GM18867 (cell line): Measurements from ENCODE around the gene EPHB2.
A peak's percentile ranks its signal among the peaks of the same experiment; 100 is the strongest.

Experiments used
- ATAC-seq: cut with Tn5 transposase; IDR thresholded peaks from one replicate; pipeline ENCODE4 v1.9.1; 2021; ENCODE audit warnings: mild to moderate bottlenecking, moderate library complexity; ENCODE audit not compliant: unreplicated experiment

The EPHB2 gene

DNA sequence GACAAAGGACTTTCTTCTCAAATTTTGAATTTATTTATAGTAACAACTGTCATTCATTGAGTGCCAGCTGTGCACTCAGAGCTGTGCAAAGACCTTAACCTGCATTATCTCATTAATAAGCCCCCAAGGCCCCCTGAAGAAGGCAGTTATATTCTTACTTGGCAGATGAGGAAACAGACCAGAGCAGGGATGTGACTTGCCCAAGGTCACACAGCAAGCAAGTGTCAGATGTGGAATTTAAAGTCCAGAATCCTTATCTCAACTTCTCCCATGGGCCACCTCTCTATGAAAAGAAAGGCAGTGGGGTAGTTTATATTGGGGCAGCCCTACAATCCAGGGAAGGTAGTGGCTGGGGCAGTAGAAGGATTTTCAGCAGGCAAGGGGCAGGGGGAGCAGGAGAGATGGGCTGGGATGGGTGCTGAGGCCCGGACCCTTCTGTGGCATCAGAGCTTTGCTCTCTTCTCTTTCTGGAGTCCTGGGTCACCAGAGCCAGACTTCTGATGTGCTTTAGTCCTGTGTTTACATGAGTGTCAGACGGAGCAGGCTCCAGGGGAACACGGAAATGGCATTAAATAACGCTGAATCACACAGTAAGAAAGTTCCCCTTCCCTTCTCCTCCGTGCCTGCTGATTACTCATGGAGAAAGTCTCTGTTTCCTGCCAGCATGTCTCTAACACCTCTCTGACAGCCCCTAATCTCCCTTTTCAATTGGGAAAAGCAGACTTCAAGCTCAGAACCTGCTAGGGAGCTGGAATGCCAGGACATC is 39.5 kb downstream of the EPHB2 start:
- ATAC-seq: no peak

DNA sequence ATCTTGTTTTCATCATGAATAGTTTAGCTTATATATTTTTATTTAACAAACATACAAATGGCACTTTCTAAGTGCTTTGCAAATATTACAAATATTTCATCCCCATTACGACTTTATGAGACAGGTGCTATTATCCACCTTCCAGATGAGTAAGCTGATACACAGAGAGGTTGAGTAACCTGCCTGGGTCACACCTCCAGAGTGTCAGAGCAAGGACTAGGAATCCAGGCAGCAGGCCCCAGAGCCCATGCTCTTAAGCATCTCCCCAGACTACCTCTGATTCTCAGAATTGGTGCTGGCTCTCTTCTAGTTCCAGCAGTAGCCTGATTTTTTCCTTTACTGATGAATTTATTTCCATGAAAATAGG is 40.0 kb downstream of the EPHB2 start:
- no peak for ATAC-seq

DNA sequence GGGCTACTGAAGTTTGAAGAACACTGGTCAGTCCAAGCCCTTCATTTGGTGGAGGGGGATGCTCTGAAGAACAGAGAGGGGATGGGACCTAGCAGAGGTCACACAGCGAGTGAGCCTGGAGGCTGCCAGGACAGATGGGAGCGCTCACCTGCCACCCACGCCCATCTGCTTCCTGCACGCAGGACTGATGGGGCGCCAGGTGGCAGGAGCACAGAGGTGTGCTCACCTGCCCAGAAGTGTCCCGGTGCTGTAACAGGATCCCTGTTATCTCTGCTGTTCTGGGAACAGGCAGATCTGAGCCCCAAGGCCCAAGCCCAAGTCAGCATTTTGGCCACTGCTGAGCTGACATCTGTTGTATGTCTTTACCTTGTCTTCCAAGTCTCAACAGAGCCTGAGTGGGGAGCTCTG is 40.5 kb downstream of the EPHB2 start:
- ATAC-seq: no peak

DNA sequence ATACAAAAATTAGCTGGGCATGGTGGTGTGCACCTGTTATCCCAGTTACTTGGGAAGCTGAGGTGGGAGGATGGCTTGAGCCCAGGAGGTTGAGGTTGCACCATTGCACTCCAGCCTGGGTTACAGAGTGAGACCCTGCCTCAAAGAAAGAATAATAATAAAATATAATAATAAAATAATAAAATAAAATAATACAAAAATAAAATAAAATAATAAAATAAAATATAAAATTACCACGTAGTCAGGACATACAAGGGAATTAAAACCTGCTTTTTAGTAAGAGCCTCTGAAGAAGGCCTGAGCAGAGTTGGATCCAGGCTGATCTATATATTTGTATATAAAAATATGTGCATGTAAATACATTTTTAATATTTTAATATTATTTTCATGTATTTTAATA is 41.7 kb downstream of the EPHB2 start:
- no peak for ATAC-seq

DNA sequence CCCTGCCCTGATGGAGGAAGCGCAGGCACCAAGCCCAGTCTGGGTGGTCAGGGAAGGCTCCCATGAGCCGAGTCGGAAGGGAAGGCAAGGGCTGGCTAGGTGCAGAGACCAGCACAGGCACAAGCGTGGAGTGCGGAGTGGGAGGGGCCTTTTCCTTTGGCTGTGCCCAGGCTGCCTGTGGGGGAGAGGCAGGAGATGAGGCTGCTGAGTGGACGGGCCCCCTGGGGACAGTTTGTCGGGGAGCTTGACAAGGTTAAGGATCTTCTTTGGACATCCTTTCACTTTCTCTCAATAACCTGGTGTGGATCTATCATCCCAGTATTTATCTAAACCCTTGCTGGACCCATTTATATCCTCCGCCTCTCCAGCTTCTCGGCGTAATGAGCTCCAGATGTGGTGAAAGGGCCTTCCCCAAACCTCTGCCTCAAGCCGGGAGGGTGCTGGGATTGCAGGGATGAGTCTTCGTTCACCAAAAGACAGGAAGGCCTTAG is 42.9 kb downstream of the EPHB2 start:
- no peak for ATAC-seq

DNA sequence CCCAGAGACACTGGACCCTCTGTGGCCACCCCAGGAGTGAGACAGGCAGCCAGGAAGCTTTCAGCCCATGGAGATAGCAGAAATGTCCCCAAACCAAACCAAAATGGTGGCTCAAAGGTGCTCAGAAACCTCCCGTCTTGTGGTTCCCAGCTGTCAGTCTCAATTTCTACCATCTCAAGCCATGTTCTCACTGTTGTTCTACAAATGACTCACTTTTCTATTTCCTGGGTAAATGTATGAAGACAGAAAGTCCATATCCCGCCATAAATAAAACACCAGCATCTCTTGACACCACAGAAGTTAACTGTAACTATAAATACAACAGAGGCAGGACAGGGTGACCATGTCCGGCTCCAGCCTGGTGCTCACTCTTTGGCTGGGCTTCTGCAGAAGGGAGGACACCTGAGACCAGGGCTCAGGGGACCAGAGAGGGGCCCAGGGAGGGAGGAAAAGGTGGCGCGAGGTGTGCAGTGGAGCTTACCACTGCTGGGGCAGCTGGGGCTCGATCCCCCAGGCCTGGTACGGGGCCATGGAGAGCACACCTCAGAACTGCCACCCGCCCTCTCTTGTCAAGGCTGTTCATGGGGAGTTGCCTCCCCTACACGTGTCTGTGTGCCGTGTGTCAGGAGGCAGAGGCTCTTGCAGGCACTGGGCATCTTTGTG is 43.6 kb downstream of the EPHB2 start:
- peak; percentile 60 for ATAC-seq

DNA sequence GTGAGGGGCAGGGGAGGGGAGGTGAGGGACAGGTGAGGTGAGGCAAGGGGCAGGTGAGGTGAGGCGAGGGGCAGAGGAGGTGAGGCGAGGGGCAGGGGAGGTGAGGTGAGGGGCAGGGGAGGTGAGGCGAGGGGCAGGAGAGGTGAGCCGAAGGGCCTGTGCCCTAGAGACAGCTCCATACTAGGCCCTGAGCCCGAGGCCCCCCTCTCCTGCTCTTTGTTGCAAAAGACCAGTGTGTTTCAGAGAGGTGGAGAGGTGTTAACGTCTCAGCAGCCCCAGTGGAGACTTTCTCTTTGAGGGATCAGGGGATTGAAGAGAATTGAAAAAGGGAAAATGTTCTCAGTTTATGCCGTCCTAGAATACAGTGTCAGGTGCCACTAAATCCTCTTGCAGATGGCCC is 44.2 kb downstream of the EPHB2 start:
- ATAC-seq: no peak

DNA sequence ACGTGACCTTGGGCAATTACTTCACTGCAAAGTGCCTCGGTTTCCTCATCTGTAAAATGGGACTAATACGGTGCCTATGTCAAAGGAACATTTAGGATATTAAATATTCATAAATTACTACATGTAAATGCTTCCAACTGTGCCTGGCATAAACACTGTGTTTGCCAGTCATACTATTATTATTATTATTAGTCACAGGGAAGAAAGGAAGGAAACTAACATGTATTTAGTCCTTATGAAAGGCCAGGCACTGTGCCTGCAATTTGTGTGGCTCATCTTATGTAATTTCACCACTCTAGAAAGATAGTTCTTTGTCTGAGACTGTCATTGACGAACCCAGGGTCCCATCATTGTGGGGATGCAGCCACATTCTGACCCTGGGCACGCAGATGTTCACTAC is 45.0 kb downstream of the EPHB2 start:
- no peak for ATAC-seq

DNA sequence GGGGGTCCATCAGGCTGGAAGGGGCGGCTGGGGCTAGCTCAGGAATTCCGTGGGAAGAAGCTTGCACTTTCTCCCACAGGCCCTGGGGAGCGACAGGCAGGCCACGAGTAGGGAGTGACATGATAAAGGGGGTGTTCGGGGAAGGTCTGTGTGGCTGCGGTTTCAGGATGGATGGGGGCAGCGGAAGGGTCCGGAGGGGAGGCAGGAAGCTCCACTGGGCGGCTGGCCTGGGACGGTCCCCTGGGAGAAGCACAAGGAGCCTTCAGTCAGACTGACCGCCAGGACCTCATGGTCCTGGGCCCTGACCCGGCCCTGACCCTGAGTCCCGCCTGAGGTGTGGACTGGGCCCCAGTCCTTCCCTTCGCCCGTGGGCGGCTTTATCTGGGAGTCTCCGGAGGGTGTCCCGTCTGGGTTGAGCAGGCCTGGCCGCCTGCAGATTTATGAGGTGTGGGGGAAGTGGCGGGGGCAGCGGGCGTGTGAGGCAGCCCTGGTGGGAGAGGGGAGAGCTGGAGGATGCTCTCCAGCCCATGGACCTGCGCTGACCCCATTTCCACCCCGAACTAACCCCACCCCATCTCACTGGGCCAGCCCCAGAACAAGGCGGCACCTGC is 45.6 kb downstream of the EPHB2 start:
- ATAC-seq: no peak

DNA sequence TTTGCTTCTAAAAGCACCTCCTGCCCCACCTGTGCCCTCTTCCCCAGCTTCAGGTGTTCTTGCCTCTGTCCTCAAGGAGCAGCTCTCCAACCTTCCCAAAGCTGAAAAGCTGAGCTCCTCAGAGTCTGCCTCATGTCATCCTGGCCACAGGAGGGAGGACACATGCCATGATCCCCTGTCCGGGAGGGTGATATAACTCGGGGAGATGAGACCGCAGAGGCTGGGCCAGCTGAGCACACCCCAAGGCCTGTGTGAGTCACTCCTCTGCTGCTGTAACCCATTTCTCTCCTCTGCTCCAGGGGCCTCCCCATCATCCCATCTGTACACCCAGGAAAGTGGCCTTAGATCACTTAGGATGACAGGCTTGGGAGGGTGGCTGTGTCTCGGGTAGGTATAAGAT is 49.8 kb downstream of the EPHB2 start:
- no peak for ATAC-seq

DNA sequence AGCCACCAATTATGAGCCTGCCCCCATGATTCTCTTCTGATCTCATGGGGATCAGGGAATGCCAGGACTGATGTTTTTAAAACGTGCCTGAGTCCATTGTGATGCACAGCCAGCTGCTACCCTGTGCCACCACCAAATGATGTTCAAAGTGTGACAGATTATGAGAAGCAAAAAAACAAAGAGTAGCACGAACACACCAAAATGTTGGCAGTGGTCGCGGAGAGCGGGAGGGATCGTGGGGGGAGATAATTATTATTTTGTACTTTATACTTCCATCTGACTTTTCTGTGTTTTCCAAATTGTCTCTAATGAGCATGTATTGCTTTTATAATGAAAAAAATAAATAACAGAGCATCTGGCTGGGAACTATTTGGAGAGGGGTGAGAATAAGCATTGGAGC is 50.5 kb downstream of the EPHB2 start:
- no peak for ATAC-seq

DNA sequence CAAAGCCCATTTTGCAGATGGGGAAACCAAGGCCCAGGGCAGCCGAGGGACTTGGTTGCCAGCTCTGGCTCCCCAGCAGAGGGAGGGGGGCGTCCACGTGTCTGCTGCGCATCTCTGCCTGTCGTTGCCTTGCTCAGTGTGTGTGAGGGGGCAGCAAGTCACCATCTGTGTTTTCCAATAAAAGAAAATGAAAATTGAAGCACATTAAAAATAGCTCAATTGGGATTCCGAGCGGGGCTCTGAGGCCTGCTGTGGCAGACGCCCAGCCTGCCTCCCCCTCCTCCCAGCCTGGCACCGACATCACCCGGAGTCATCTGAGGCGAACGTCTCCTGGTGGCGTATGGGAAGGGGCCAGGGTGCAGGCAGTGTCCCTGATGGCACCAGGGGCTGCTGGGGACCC is 51.2 kb downstream of the EPHB2 start:
- ATAC-seq: no peak

DNA sequence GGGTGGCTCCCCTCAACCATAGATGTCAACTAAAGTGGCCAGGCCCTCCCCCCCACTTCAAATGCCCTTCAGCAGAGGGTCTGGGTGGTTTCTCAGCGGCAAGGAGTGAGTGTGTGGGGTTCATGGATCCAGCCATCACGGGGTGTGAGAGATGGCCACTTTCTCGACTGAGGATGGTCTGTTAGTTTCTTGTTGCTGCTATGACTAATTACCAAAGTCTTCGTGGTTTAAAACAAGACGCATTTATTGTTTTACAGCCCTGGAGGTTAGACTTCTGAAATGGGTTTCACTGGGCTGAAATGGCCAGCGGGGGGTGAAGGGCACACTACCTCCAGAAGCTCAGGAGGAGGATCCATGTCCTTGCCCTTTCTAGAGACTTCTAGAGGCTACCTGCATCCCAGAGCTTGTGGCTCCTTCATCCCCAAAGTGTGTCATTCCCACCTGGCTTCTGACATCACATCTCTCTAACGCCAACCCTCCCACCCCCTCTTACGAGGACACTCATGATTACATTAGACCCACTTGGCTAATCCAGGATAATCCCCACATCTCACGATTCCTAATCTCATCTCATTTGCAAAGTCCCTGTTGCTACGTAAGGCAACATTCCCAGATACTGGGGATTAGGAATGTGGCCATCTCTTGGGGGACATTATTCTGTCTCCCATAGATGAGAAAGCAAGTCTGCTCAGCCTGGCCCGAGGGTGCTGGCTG is 53.0 kb downstream of the EPHB2 start:
- peak; percentile 60 for ATAC-seq

DNA sequence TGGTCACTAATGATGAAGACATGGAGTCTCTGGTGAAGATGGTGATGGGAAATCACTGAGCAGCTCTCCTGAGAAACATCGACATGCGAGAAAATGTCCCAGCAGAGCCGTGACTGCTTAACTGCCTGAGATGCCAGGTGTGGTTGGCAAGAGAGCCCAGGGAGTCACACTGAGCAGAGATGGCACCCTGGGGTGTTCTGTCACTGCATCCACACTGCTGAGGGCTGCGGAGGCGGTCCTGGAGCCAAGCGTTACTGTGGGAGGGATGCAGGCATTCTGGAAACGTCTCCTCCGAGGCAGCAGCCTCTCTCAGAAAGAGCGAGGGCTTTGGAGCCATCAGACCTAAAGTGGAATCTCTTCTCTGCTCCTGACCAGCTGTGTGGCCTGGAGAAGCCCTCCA is 57.2 kb downstream of the EPHB2 start:
- ATAC-seq: no peak

DNA sequence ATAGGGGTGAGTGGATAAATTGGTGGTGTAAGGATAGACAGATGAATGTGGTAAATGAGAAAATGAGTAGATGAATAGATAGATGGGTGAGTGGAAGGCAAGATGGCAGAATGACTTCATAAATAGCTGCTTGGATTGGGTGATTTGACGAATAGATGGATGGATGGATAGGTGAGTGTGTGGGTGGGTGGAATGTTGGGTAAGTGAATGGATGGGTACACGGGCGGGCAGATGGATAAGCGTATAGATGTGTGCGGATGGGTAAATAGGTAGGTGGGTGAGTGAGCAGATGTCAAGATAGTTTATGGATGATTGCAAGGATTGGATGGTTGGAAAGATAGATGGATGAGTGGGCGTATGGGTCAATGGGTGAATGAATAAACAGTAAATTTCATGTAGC is 59.3 kb downstream of the EPHB2 start:
- no peak for ATAC-seq

DNA sequence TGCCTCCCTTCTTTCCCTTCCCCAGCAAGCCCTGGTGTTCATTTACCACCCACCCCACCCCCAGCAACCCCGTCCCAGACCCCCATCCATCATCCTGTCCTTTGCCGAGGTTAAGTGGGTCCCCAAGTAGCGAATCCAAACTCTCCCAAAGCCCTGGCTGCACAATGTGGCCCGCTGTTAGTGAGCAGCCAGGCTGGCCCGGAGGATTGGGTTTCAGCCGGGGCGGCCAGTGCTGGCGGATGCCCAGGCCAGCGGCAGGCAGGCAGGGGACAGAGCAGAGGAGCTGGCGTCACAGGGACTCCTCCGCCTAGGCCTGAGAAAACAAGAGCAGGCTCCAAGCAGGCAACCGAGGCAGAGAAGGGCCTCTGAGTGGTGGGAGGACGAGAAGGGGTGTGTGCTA is 61.4 kb downstream of the EPHB2 start:
- ATAC-seq: no peak

DNA sequence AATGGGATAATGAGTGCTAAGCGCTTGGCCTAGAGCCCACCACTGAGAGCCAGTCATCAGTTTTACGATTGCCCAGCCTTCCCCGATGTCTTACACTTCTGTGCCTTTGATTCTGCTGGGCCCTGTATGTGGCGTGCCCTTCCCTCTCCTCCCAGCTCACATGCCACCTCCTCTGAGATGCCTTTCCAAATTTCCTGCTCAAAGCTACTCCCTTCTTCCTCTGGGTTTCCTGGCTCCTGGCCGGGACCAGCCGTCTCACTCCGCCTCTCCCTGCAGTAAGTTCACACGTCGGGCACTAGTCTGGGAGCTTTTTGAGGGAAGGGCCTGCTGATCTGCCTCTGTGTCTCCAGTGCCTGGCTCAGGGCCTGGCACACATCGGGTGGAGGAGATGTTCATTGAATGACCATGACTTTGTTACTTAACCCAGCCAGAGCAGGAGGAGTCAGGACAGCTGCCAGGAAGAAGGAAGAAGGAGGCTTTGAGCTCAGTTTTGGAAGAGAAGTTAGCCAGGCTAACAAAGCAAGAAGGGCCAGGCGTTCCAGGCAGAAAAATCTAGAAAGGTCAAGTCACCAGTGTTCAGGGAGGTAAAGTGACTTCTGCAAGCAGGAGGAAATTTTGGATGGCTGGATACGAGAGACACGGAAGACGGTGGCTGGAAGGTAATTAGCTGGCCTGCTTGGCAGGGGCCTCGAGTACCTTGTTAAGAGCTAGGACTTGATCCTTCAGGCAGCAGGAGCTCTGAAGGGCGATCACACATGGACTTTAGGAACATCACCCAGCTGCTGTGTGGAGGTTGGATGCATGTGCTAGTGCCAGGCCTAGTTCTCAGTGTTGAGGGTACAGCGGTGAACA is 63.6 kb downstream of the EPHB2 start:
- no peak for ATAC-seq

DNA sequence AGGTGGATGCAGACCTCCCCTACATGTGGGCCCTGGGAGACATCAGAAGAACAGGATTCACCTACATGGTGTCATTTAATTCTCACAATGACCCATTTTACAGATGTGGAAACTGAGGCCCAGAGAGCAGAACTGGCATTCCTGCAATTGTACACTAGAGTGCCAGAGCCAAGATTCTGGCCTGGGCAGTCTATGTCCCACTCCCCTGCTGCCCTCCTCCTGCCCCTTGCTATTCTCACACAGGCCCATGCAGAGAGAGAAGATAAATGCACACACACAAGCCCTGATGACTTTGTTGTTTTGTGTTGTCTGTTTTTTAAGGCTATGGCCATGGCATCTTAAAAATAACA is 64.2 kb downstream of the EPHB2 start:
- ATAC-seq: no peak

DNA sequence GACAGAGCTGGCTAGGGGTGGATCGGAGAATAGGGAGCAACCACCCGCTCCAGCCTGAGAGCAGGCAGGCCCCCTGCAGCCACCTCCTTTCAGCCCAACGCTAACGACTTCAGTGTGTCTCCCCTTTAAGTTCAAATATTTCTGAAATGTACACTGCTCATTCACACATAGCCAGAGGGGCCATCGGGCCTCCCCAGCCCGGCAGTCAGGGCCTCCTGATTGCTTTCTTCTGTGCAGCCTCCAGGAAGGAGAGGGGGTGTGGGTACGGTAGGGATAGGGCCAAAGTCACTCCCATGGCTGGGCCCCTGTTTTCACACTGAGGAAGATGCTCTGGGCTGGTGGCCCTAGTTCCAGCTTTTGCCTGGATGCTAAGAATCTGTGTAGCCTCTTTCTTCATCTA is 64.8 kb downstream of the EPHB2 start:
- ATAC-seq: no peak

DNA sequence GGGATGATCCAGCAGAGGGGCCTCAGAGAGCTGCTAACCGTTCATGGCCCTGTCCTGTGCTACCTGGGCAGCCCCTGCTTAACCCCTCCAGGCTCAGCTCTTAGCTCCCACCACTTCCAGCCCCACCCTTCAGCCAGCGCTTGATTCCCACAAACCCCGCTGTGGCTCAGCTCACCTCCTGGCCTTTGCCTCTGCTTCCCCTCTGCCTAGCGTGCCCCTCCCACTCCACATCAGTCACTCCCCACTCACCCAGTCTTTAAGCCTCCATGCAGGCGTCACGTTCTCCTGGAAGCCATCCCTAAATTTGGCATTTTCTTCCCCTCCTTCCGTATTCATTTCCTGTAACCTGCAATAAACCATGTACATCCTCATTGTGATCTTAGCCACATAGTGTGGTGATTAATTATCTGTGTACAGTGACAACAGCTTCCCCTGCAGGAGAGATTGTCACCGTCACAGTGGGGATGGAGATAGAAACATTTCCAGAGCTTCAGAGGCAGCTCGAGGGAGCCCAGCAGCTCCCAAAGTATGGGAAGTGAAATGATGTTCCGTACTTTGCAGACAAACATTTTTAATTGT is 65.5 kb downstream of the EPHB2 start:
- ATAC-seq: no peak
